PC-9 (cell line): ENCODE measurements around the gene OGDH. TPM values are rescaled to one million over a fixed set of nuclear protein-coding genes. Genes with fewer than 3 reads are reported as not detected.

Experiments
- BruUV-seq: library from RNA; stranded (reverse); fragments of 400-500 nt; replicated peaks from 2 replicates; lab custom pipeline; 2021; lab: Mats Ljungman, UMichigan
- CTCF ChIA-PET: fragments of 300-600 bp; sonication (Branson Sonifier 250); formaldehyde crosslinking; loops from one replicate; lab custom pipeline; 2022; ENCODE audit warnings: antibody characterized with exemption; lab: Charles Lee
- POLR2A ChIA-PET: fragments of 300-600 bp; sonication (Branson Sonifier 250); formaldehyde crosslinking; loops from one replicate; lab custom pipeline; 2022; ENCODE audit warnings: antibody characterized with exemption; ENCODE audit not compliant: unreplicated experiment; lab: Charles Lee
- DNase-seq, 2 experiments: peaks; one replicate each; pipeline versions ENCODE4 v3.0.0 to v3.0.0-alpha.2; 2015 to 2022; ENCODE audit warnings: mixed read lengths in 1 of 2
- H2AFZ ChIP-seq: fragments of 200-600 bp; sonication (generic); 2 replicates; pipeline ENCODE4 v1.8.1; 2017; ENCODE audit warnings: antibody characterized with exemption
- H3F3A ChIP-seq: fragments of 200-600 bp; sonication (generic); 2 replicates; pipeline ENCODE4 v1.8.1; 2017; ENCODE audit warnings: antibody characterized with exemption, mild to moderate bottlenecking, low read depth; ENCODE audit not compliant: insufficient read depth
- H3K27ac ChIP-seq: fragments of 200-600 bp; sonication (generic); 2 replicates; pipeline ENCODE4 v1.6.1; 2016; ENCODE audit warnings: mixed run types
- H3K27me3 ChIP-seq: fragments of 200-600 bp; sonication (generic); 2 replicates; pipeline ENCODE4 v1.6.1; 2016; ENCODE audit warnings: low read depth, mixed run types; ENCODE audit not compliant: insufficient read depth
- H3K36me3 ChIP-seq: fragments of 200-600 bp; sonication (generic); 2 replicates; pipeline ENCODE4 v1.6.1; 2016; ENCODE audit warnings: low read depth, mixed run types
- H3K4me1 ChIP-seq: fragments of 200-600 bp; sonication (generic); replicated peaks from 2 replicates; pipeline ENCODE4 v1.6.1; 2016; ENCODE audit warnings: mixed run types; ENCODE audit not compliant: insufficient read depth
- H3K4me2 ChIP-seq: fragments of 200-600 bp; sonication (generic); 2 replicates; pipeline ENCODE4 v1.6.1; 2017; ENCODE audit warnings: mixed run types
- H3K4me3 ChIP-seq: fragments of 200-600 bp; sonication (generic); 2 replicates; pipeline ENCODE4 v1.6.1; 2016; ENCODE audit warnings: mixed run types
- H3K79me2 ChIP-seq: fragments of 200-600 bp; sonication (generic); 2 replicates; pipeline ENCODE4 v1.6.1; 2017; ENCODE audit warnings: low read depth, mixed run types
- H3K9me2 ChIP-seq: fragments of 200-600 bp; sonication (generic); 2 replicates; pipeline ENCODE4 v1.8.1; 2017; ENCODE audit warnings: mild to moderate bottlenecking; ENCODE audit not compliant: insufficient read depth
- H3K9me3 ChIP-seq: fragments of 200-600 bp; sonication (generic); 2 replicates; pipeline ENCODE4 v1.8.1; 2016; ENCODE audit warnings: low read depth; ENCODE audit not compliant: insufficient read depth
- H4K20me1 ChIP-seq: fragments of 200-600 bp; sonication (generic); 2 replicates; pipeline ENCODE4 v1.8.1; 2017; ENCODE audit not compliant: insufficient read depth
- CTCF ChIP-seq: fragments of 200-600 bp; sonication (generic); conservative IDR thresholded peaks from 2 replicates; pipeline ENCODE4 v1.6.1; 2017; ENCODE audit warnings: mixed run types, antibody characterized with exemption, mild to moderate bottlenecking, moderate library complexity
- EZH2 ChIP-seq: fragments of 200-600 bp; sonication (generic); IDR thresholded peaks from 2 replicates; pipeline ENCODE4 v1.8.0; 2017; ENCODE audit warnings: antibody characterized with exemption, low read depth
- intact Hi-C: fragments of 100-400 bp; cut with micrococcal nuclease; formaldehyde crosslinking; loops from one replicate; pipeline ENCODE4 v1.10.0; 2022; ENCODE audit not compliant: unreplicated experiment
- total RNA-seq: library from RNA; stranded (reverse); gene quantifications from 2 replicates; pipeline ENCODE4 v1.2.3, GENCODE V29; 2021

The OGDH gene
- total RNA-seq, 1 experiment from 2014 or later = 135 TPM

GRCh38 chr7:44667190-44667589 is 60.8 kb downstream of the OGDH start:
- peaks cover 8% of the 10 kb centered on the region; the same call in 1 of the 2 replicates for H3F3A ChIP-seq
- H3K27me3 ChIP-seq = no peaks in the 10 kb centered on the region
- BruUV-seq = no TSS peak
- CTCF ChIA-PET = no interaction called here
- peaks cover 11% of the 10 kb centered on the region for H3K36me3 ChIP-seq
- no peak overlapping the region for H3K4me3 ChIP-seq
- no peaks in the 10 kb centered on the region for H3K4me1 ChIP-seq
- TF ChIP-seq CTCF = no peak
- TF ChIP-seq EZH2 = no peak
- POLR2A ChIA-PET = no interaction called here
- no peaks in the 10 kb centered on the region for H3K79me2 ChIP-seq
- 0 out of 2 replicates have a peak, but pooled peaks cover 1% of the 10 kb centered on the region for H4K20me1 ChIP-seq
- intact Hi-C loops = no loop called here
- H3K9me3 ChIP-seq = no peaks in the 10 kb centered on the region
- H3K4me2 ChIP-seq = no peak overlapping the region
- DNase-seq = no peak
- no peak overlapping the region for H3K27ac ChIP-seq
- H2AFZ ChIP-seq = no peak overlapping the region
- H3K9me2 ChIP-seq = no peaks in the 10 kb centered on the region

DNA sequence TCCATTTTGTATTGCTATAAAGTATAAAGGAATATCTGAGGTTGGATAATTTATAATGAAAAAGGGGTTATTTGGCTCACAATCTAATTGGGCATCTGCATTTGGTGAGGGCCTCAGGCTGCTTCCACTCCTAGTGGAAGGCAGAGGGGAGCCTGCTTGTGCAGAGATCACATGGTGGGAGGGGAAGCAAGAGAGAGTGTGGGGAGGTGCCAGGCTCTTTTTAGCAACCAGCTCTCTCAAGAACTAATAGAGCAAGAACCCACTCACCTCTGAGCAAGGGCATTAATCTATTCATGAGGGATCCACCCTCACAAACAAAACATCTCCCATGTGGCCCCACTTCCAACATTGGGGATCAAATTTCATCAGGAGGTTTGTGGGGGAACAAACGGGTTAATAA is 64.6 kb downstream of the OGDH start:
- H3K36me3 ChIP-seq = peaks cover 15% of the 10 kb centered on the region
- BruUV-seq = no TSS peak
- ChIA-PET CTCF (no interaction called here), POLR2A (no interaction called here)
- 0 out of 2 replicates have a peak, but pooled peaks cover 5% of the 10 kb centered on the region for H4K20me1 ChIP-seq
- no peaks in the 10 kb centered on the region for H3K4me1 ChIP-seq
- H3K27me3 ChIP-seq = no peaks in the 10 kb centered on the region
- DNase-seq = no peak
- peaks cover 4% of the 10 kb centered on the region; the same call in 1 of the 2 replicates for H3F3A ChIP-seq
- H3K9me2 ChIP-seq = no peaks in the 10 kb centered on the region
- H3K4me2 ChIP-seq = no peak overlapping the region
- no peak for TF ChIP-seq CTCF
- TF ChIP-seq EZH2 = no peak
- no peaks in the 10 kb centered on the region for H3K9me3 ChIP-seq
- H3K79me2 ChIP-seq = no peaks in the 10 kb centered on the region
- no peak overlapping the region for H3K27ac ChIP-seq
- no peak overlapping the region for H2AFZ ChIP-seq
- intact Hi-C loops = loop anchor here (10.0 kb wide), 1 partner anchor 174 kb away; the partner anchor contains the start of gene H2AZ2
- H3K4me3 ChIP-seq = no peak overlapping the region

GRCh38 chr7:44673324-44673723 is 66.9 kb downstream of the OGDH start:
- POLR2A ChIA-PET = no interaction called here
- Histone ChIP-seq H4K20me1 (0 out of 2 replicates have a peak, but pooled peaks cover 5% of the 10 kb centered on the region), H2AFZ (no peak overlapping the region)

More at GRCh38 chr7:44673324-44673723, 66.9 kb downstream of the OGDH start:
- no peaks in the 10 kb centered on the region for H3K27me3 ChIP-seq
- H3K9me2 ChIP-seq = no peaks in the 10 kb centered on the region
- no peak overlapping the region for H3K4me2 ChIP-seq
- BruUV-seq = no TSS peak
- DNase-seq = no peak
- H3K27ac ChIP-seq = no peak overlapping the region
- no peak overlapping the region for H3K4me3 ChIP-seq
- intact Hi-C loops = loop anchor here (10.0 kb wide), 1 partner anchor 171 kb away; the partner anchor contains the start of gene H2AZ2
- TF ChIP-seq CTCF = no peak
- TF ChIP-seq EZH2 = no peak
- peaks cover 21% of the 10 kb centered on the region for H3K36me3 ChIP-seq
- CTCF ChIA-PET = no interaction called here
- peaks cover 4% of the 10 kb centered on the region; the same call in 1 of the 2 replicates for H3F3A ChIP-seq
- H3K4me1 ChIP-seq = no peaks in the 10 kb centered on the region
- no peaks in the 10 kb centered on the region for H3K79me2 ChIP-seq
- H3K9me3 ChIP-seq = no peaks in the 10 kb centered on the region
